ENCODE results near the gene ZBTB18.

Gene ZBTB18

DNA sequence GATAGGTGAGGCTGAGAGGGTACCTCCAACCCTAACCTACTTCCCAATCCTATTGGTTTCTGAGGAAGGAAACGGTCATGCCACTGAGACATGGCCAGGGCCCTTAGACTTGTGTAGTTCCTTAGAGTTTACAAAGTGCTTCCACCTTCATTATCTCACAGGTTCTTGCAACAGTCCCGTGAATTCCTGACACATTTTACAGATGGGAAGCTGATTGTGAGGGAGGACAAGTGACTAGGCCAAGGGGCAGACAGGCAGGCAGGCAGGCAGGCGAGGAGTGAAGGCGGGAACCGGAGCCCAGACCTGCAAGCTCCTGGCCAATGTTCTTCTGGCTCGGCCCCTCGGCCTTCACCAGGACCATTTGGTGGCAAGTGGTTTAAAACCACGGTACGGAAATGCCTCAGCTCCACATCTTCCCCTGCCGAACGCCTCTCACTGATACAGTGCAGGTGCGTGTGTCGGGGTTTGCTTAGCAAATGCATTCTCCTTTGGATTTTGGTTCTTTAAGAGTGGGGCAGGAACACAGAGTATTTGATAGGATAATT is 45.1 kb downstream of the ZBTB18 start:
- Mint-ChIP-seq H3K9me3 (no peaks in the 10 kb centered on the region), H3K4me1 (peaks cover 23% of the 10 kb centered on the region), H3K4me3 (no peak overlapping the region), H3K27ac (no peak overlapping the region), H3K27me3 (peaks cover 12% of the 10 kb centered on the region), H3K36me3 (ENCODE audit: low read depth) (no peaks in the 10 kb centered on the region)
- ATAC-seq (no peak), DNase-seq (no peak)

- DNase-seq (no peak), ATAC-seq (no peak)
- H3K27ac Mint-ChIP-seq: no peak overlapping the region
- H3K27me3 Mint-ChIP-seq: peaks cover 14% of the 10 kb centered on the region
- H3K9me3 Mint-ChIP-seq: no peaks in the 10 kb centered on the region
- no peaks in the 10 kb centered on the region for H3K36me3 Mint-ChIP-seq (ENCODE audit: low read depth)
- H3K4me3 Mint-ChIP-seq: no peak overlapping the region
- peaks cover 27% of the 10 kb centered on the region for H3K4me1 Mint-ChIP-seq
These were observed 45.6 kb downstream of the ZBTB18 start for GRCh38 chr1:244096691-244097090.

- no peak overlapping the region for H3K27ac Mint-ChIP-seq
- H3K4me3 Mint-ChIP-seq: no peak overlapping the region
- DNase-seq: no peak
These were observed 46.7 kb downstream of the ZBTB18 start for GRCh38 chr1:244097523-244098405.

DNA sequence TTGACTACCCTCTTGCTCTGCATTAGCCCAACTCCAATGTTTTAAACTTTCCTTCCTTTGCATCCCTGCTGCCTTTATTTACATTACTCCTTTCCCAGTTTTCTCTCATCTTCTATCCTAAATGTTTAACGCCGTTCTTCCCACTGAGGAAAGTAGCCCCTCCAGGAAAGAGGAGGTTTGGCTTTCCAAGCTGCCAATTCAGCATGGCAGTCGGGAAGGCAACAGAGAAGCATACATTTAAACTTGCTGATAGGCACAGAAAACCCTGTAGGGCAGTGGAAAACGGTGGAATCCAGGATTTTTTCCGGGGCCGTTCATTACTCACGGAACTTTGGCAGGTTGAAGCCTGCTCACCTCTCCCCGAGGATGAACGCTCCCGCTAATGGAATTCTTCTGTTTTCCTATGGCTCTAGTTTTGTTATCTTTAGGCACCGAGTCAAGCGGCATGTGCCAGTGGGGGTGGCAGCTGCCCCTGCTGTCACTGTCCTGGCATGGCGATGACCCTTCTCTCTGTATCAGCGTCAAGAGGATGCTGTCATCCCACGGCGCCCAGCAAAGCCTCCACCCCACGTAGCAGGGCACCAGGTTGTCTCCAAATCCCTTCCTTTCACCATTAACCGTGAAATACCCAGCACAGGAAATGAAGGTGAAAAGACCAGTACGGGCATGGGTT is 48.3 kb downstream of the ZBTB18 start:
- H3K9me3 Mint-ChIP-seq: no peaks in the 10 kb centered on the region
- H3K4me3 Mint-ChIP-seq: no peak overlapping the region
- H3K27ac Mint-ChIP-seq: no peak overlapping the region
- peaks cover 14% of the 10 kb centered on the region for H3K27me3 Mint-ChIP-seq
- DNase-seq: no peak
- H3K36me3 Mint-ChIP-seq (ENCODE audit: low read depth): no peaks in the 10 kb centered on the region
- peaks cover 27% of the 10 kb centered on the region for H3K4me1 Mint-ChIP-seq
- ATAC-seq: no peak

More at GRCh38 chr1:244097523-244098405, 46.7 kb downstream of the ZBTB18 start:
- Mint-ChIP-seq H3K36me3 (ENCODE audit: low read depth) (no peaks in the 10 kb centered on the region), H3K4me1 (peaks cover 27% of the 10 kb centered on the region), H3K9me3 (no peaks in the 10 kb centered on the region), H3K27me3 (peaks cover 14% of the 10 kb centered on the region)
- ATAC-seq: no peak

GRCh38 chr1:244100276-244100675 is 49.2 kb downstream of the ZBTB18 start:
- no peaks in the 10 kb centered on the region for H3K36me3 Mint-ChIP-seq (ENCODE audit: low read depth)
- peaks cover 16% of the 10 kb centered on the region for H3K27me3 Mint-ChIP-seq
- DNase-seq (no peak), ATAC-seq (peak; percentile 37)
- no peak overlapping the region for H3K4me3 Mint-ChIP-seq
- peaks cover 27% of the 10 kb centered on the region for H3K4me1 Mint-ChIP-seq
- no peaks in the 10 kb centered on the region for H3K9me3 Mint-ChIP-seq
- no peak overlapping the region for H3K27ac Mint-ChIP-seq

- ATAC-seq: no peak
- H3K9me3 Mint-ChIP-seq: no peaks in the 10 kb centered on the region
- no peaks in the 10 kb centered on the region for H3K36me3 Mint-ChIP-seq (ENCODE audit: low read depth)
- no peak overlapping the region for H3K4me3 Mint-ChIP-seq
- H3K27me3 Mint-ChIP-seq: peaks cover 16% of the 10 kb centered on the region
- H3K4me1 Mint-ChIP-seq: peaks cover 27% of the 10 kb centered on the region
- DNase-seq: no peak
- H3K27ac Mint-ChIP-seq: no peak overlapping the region
These were observed 49.8 kb downstream of the ZBTB18 start for GRCh38 chr1:244100704-244101453.

DNA sequence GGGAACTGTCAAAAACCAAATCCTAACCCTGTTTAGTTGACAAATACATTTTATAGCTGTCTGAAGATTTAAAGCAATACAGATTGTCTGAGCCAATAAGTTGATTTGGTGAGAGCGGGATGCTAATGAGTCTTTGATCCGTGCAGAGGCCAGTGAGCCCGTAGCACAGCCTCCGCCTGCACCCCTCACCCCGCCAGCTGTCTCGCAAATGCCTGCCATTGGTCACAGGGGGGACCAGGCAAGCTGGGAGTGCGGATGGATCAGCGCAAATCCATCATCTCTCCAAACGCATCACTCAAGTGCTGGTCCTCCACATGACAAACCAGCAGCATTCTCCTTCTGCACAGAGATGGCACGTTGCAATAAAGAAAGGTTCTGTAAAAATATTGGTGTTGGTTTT is 51.0 kb downstream of the ZBTB18 start:
- Mint-ChIP-seq H3K27me3 (peaks cover 16% of the 10 kb centered on the region), H3K9me3 (no peaks in the 10 kb centered on the region), H3K4me3 (no peak overlapping the region), H3K27ac (no peak overlapping the region), H3K4me1 (peaks cover 26% of the 10 kb centered on the region), H3K36me3 (ENCODE audit: low read depth) (no peaks in the 10 kb centered on the region)
- ATAC-seq (no peak), DNase-seq (no peak)

GRCh38 chr1:244102468-244102867 is 51.4 kb downstream of the ZBTB18 start:
- H3K4me3 Mint-ChIP-seq: no peak overlapping the region
- ATAC-seq (no peak), DNase-seq (no peak)
- no peak overlapping the region for H3K27ac Mint-ChIP-seq
- H3K4me1 Mint-ChIP-seq: peaks cover 23% of the 10 kb centered on the region
- H3K27me3 Mint-ChIP-seq: peaks cover 16% of the 10 kb centered on the region
- no peaks in the 10 kb centered on the region for H3K36me3 Mint-ChIP-seq (ENCODE audit: low read depth)
- H3K9me3 Mint-ChIP-seq: no peaks in the 10 kb centered on the region

GRCh38 chr1:244104309-244105060 is 53.4 kb downstream of the ZBTB18 start:
- Mint-ChIP-seq H3K36me3 (ENCODE audit: low read depth) (no peaks in the 10 kb centered on the region), H3K27me3 (peaks cover 15% of the 10 kb centered on the region), H3K4me3 (no peak overlapping the region), H3K27ac (no peak overlapping the region), H3K9me3 (no peaks in the 10 kb centered on the region), H3K4me1 (peaks cover 17% of the 10 kb centered on the region)
- no peak for DNase-seq
- no peak for ATAC-seq

DNA sequence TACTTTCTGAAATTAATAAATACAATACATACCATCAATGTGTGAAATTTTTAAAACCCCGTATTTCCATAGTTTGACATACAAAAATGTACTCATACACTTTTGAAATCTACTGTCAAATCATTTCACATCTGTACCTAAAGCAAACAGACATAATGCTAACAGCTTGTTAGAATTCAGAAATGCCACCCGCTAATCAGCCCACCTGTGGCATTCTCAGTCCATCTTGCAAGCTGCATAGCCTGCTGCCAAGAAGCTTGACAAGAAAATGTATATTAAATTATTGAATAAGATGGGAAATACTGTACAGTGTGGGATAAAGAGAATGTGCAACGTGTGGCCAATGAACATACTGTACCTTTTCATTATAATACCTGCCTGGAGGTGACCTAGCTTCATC is 55.1 kb downstream of the ZBTB18 start:
- peaks cover 8% of the 10 kb centered on the region for H3K27me3 Mint-ChIP-seq
- no peak overlapping the region for H3K27ac Mint-ChIP-seq
- H3K4me1 Mint-ChIP-seq: peaks cover 3% of the 10 kb centered on the region
- no peak for ATAC-seq
- no peak overlapping the region for H3K4me3 Mint-ChIP-seq
- DNase-seq: no peak
- H3K9me3 Mint-ChIP-seq: no peaks in the 10 kb centered on the region
- H3K36me3 Mint-ChIP-seq (ENCODE audit: low read depth): no peaks in the 10 kb centered on the region
